Thoracic aorta (tissue), 2 donors: ENCODE results near the gene TRIM69. TPM values are rescaled to one million over a fixed set of nuclear protein-coding genes. Genes with fewer than 3 reads are reported as not detected.

Source experiments
- ATAC-seq: fragments of 150-250 bp; one replicate; pipeline ENCODE4 v1.8.0; 2017; ENCODE audit warnings: low read depth; ENCODE audit not compliant: insufficient number of reproducible peaks, low FRiP score
- DNase-seq: peaks from one replicate; pipeline ENCODE4 v3.0.0-alpha.2; 2020; ENCODE audit warnings: low spot score
- H3K27ac ChIP-seq, 2 donors: fragments of 200-600 bp; sonication (generic); 1 replicate in 1 of 2; 2 replicates in 1 of 2; pipeline ENCODE4 v1.5.1; 2016; ENCODE audit warnings: mild to moderate bottlenecking in 2 of 2, moderate library complexity in 2 of 2
- H3K27me3 ChIP-seq: fragments of 200-600 bp; sonication (generic); replicated peaks from 2 replicates; pipeline ENCODE4 v1.6.0; 2016; ENCODE audit warnings: mild to moderate bottlenecking; ENCODE audit not compliant: insufficient read depth
- H3K36me3 ChIP-seq: fragments of 200-600 bp; sonication (generic); one replicate; pipeline ENCODE4 v1.5.1; 2016
- H3K4me1 ChIP-seq, 2 donors: fragments of 200-600 bp; sonication (generic); 1 replicate in 1 of 2; 2 replicates in 1 of 2; pipeline versions ENCODE4 v1.5.1 to v1.6.0; 2016; ENCODE audit warnings: low read depth in 2 of 2, mild to moderate bottlenecking in 1 of 2; ENCODE audit not compliant: control insufficient read depth in 1 of 2
- H3K4me3 ChIP-seq: fragments of 200-600 bp; sonication (generic); 2 replicates; pipeline ENCODE4 v1.5.1; 2016; ENCODE audit warnings: mild to moderate bottlenecking
- H3K9me3 ChIP-seq: fragments of 200-600 bp; sonication (generic); 2 replicates; pipeline ENCODE4 v1.5.1; 2016
- total RNA-seq, 2 donors: library from RNA; depleted of rRNA; stranded (reverse); fragments of >200 nt; gene quantifications; one replicate each; pipeline versions ENCODE4 v1.1.0 to v1.2.3, GENCODE V29; 2016
- TF ChIP-seq, protein P1 (sequence below): fragments of 200-600 bp; sonication (generic); IDR thresholded peaks from one replicate; pipeline ENCODE4 v1.5.1; 2019; ENCODE audit warnings: antibody characterized with exemption

The TRIM69 gene
- total RNA-seq, 2 donors from 2014 or later: 10.4 to 65.0 TPM

DNA sequence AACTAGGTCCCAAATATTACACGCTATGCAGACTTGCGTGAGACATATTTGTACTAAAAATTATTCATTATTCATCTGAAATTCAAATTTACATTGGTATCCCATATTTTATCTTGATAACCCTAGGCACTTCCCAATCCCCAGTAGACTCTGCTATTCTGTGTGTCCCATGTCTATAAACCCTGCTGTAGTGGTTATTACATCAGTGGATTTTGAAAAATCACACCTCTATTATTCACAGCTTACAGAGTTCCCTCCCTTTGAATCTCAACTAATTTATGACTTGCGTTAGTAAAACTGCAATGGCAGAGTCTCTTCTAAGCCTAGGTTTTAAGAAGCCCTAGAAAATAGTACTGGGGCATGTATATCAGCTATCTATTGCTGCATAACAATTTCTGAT, 54.3 kb downstream of the TRIM69 start:
- TF ChIP-seq, protein P1, sequence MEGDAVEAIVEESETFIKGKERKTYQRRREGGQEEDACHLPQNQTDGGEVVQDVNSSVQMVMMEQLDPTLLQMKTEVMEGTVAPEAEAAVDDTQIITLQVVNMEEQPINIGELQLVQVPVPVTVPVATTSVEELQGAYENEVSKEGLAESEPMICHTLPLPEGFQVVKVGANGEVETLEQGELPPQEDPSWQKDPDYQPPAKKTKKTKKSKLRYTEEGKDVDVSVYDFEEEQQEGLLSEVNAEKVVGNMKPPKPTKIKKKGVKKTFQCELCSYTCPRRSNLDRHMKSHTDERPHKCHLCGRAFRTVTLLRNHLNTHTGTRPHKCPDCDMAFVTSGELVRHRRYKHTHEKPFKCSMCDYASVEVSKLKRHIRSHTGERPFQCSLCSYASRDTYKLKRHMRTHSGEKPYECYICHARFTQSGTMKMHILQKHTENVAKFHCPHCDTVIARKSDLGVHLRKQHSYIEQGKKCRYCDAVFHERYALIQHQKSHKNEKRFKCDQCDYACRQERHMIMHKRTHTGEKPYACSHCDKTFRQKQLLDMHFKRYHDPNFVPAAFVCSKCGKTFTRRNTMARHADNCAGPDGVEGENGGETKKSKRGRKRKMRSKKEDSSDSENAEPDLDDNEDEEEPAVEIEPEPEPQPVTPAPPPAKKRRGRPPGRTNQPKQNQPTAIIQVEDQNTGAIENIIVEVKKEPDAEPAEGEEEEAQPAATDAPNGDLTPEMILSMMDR: no peak
- Histone ChIP-seq H3K27me3 (no peaks in the 10 kb centered on the region), H3K4me3 (no peak overlapping the region), H3K9me3 (no peaks in the 10 kb centered on the region), H3K27ac (no peak overlapping the region), H3K4me1 (no peaks in the 10 kb centered on the region), H3K36me3 (no peaks in the 10 kb centered on the region)
- no peak for ATAC-seq
- DNase-seq: no peak

DNA sequence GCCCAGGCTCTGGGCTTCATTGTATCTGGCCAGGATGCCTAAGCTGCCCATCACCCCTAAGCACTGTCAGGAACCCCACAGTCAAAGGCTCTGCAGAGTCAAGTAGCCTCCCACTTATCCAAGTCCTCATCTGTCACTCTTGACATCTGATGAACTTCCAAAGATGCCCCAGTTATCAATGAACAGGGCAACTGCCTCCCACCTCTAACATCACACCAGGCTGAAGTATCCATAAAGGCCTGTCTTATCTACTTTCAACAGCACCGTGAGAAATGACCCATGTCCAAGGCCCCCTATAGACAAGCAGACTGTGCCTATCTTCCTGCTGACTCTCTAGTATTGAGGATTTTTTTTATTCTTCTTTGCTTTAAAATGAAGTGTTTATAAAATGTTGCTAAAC, 56.4 kb downstream of the TRIM69 start:
- TF ChIP-seq, protein P1: no peak
- ATAC-seq: no peak
- Histone ChIP-seq H3K4me3 (no peak overlapping the region), H3K36me3 (no peaks in the 10 kb centered on the region), H3K9me3 (no peaks in the 10 kb centered on the region), H3K27ac (no peak overlapping the region), H3K4me1 (no peaks in the 10 kb centered on the region), H3K27me3 (no peaks in the 10 kb centered on the region)
- no peak for DNase-seq

DNA sequence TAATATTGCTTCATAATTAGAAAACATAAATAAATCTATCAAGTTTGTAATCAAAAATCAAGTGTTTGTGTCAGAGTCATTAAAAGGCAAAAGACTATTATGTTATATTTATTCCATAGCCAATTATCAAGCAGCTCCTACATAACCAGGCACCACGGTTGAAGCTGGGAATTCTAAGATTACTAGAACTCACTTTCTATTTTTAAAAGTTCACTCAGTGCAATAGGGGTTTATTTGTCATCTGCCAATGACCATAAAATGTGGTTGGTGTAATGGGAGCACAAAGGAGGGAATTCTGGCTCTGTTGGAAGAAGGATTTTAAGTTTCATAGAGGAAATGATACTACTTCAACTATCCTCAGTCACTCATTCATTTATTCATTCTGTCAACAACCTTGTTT, 57.7 kb downstream of the TRIM69 start:
- ATAC-seq: no peak
- H3K9me3 ChIP-seq: no peaks in the 10 kb centered on the region
- H3K4me3 ChIP-seq: no peak overlapping the region
- H3K36me3 ChIP-seq: no peaks in the 10 kb centered on the region
- no peak overlapping the region for H3K27ac ChIP-seq
- H3K4me1 ChIP-seq: no peaks in the 10 kb centered on the region
- TF ChIP-seq, protein P1: no peak
- no peak for DNase-seq
- no peaks in the 10 kb centered on the region for H3K27me3 ChIP-seq

DNA sequence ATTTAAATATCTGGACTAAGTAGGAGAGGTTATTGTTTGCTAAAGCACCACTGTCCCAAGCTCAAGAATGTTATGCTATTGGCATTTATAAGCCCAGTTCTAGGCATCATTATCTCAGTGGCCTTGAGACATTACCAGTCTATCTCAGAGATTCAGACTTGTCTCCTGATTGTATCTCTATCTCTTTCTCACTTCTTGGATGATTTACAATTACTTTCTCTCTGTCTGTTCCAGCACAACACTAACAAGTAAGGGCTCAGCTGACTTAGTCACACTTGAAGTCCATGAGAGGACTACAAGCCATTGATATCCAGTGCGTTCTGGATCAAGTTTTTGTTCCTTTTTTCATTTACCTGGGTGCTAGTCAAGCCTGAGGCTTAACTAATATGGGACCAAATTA, 60.2 kb downstream of the TRIM69 start:
- DNase-seq (no peak), ATAC-seq (no peak)
- no peaks in the 10 kb centered on the region for H3K4me1 ChIP-seq
- TF ChIP-seq, protein P1: no peak
- H3K27me3 ChIP-seq: no peaks in the 10 kb centered on the region
- H3K27ac ChIP-seq: no peak overlapping the region
- H3K36me3 ChIP-seq: no peaks in the 10 kb centered on the region
- no peaks in the 10 kb centered on the region for H3K9me3 ChIP-seq
- no peak overlapping the region for H3K4me3 ChIP-seq

DNA sequence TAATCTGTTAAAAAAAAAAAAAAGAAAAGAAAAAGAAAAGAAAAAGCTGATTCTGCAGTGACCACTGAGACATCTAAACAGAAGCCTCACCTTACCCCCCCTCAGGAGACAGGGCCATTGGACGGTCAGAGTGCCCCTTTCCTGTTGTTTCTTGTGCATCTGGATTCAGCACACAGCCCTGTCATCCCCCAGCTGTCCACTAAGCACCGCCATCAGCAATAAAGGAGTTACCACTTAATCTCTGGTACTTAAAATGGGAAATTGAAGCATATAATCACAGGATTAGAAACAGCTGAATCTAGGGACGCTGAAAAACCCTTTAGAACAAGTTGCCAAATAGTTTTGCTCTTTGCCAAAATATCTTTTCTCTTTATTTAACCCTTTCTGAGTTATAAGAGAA, 62.5 kb downstream of the TRIM69 start:
- Histone ChIP-seq H3K36me3 (no peaks in the 10 kb centered on the region), H3K9me3 (no peaks in the 10 kb centered on the region), H3K4me3 (no peak overlapping the region), H3K27ac (no peak overlapping the region), H3K4me1 (no peaks in the 10 kb centered on the region), H3K27me3 (no peaks in the 10 kb centered on the region)
- TF ChIP-seq, protein P1: no peak
- ATAC-seq (no peak), DNase-seq (no peak)
